Cerebellar nuclear complex (tissue), 1 donor: Measurements from ENCODE around the gene FGF12.
A peak's percentile ranks its signal among the peaks of the same experiment; 100 is the strongest.

Experiments used
- DNase-seq, 2 experiments: peaks; one replicate each; lab custom pipeline; 2025; lab: John Stamatoyannopoulos, UW

Gene FGF12

GRCh38 chr3:192339214-192339613 lies 388.1 kb downstream of the FGF12 start:
- DNase-seq: peak in 1 of 2 experiments; percentile 8

GRCh38 chr3:192336286-192336685 lies 391.1 kb downstream of the FGF12 start:
- DNase-seq: no peak

GRCh38 chr3:192332386-192333291 lies 394.7 kb downstream of the FGF12 start:
- no peak for DNase-seq

GRCh38 chr3:192331749-192332385 lies 395.5 kb downstream of the FGF12 start:
- DNase-seq: no peak

GRCh38 chr3:192326656-192327055 lies 400.7 kb downstream of the FGF12 start:
- no peak for DNase-seq

GRCh38 chr3:192317564-192317963 lies 409.8 kb downstream of the FGF12 start:
- no peak for DNase-seq

- no peak for DNase-seq
Observed at GRCh38 chr3:192313605-192314004, 413.7 kb downstream of the FGF12 start.

GRCh38 chr3:192307631-192308030 lies 419.7 kb downstream of the FGF12 start:
- no peak for DNase-seq

- no peak for DNase-seq
Observed at GRCh38 chr3:192303235-192303634, 424.1 kb downstream of the FGF12 start.

GRCh38 chr3:192302721-192303120 lies 424.6 kb downstream of the FGF12 start:
- DNase-seq: no peak

- DNase-seq: no peak
Observed at GRCh38 chr3:192299921-192300320, 427.4 kb downstream of the FGF12 start.

- DNase-seq: no peak
Observed at GRCh38 chr3:192296845-192297244, 430.5 kb downstream of the FGF12 start.

DNA sequence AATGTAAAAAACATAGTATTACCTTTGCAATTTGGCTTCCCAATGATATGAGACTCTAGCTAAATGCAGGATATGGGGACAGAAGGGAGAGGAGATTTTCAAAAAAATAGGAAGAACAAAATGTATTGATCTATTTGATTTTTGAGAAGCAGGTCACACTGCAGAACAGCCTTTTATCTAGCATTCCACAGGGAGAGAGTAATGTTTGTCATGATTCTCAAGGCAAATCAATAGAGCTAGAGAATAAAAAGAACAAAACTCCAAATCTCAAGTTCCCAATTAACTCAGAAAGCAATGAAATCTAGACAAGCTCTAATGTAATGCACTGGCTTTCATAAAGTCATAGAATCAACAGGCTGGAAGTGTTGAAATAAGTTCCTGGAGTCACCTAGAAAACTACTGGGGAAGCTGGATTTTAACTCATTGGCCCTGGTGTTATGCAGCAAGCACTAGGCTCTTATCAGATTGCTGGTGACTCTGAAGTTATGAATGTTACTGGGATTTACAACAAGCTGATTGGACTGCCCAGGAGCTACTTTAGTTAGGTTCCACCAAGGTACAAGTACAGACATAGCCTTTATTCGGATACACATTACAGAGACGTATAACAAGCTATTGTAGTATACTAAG lies 442.8 kb downstream of the FGF12 start:
- no peak for DNase-seq

DNA sequence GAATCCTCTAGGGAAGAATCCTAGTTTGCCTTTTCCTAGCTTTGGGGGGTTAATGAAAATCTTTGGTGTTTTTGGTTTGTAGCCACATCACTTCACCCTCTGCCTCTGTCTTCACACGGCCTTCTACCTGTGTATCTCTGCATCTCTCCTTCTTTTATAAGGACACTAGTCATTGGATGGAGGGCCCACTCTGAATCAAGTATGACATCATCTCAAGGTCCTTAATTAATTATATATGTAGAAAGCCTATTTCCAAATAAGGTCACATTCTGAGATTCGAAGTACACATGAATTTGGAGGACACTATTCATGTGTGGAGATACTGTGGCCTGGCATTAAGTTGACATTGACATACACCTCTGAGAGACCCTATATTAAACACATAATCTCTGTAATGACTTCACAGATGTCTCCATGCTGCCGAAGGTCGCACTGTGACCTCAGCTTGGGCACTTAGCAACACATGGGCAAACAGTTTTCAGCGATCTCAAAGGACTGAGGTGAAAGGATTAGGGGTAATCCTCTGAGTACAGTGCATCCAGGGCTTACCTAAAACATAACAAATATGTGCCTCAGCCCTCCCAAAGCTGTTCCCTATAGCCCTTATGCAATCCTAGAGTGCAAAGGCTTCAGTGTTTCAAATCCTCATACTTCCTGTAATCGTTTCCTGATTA lies 446.0 kb downstream of the FGF12 start:
- no peak for DNase-seq

DNA sequence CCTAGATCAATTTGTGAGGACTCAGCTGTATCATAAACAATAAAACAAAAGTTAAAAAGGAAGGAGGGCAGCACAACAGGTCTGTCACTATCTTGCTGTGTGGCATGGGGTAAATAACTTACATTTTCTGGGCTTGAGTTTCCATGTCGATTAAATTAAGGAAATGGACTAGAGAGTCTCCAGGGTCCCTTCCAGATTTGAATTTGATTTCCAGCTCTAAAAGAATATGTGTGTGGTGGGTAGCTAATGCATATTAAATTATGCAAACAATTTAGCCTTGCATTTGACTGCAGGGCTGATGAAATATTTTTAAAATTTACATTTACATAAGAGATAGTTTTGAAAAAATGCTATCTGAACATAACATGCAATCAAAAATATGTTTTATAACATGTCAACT lies 447.7 kb downstream of the FGF12 start:
- no peak for DNase-seq

DNA sequence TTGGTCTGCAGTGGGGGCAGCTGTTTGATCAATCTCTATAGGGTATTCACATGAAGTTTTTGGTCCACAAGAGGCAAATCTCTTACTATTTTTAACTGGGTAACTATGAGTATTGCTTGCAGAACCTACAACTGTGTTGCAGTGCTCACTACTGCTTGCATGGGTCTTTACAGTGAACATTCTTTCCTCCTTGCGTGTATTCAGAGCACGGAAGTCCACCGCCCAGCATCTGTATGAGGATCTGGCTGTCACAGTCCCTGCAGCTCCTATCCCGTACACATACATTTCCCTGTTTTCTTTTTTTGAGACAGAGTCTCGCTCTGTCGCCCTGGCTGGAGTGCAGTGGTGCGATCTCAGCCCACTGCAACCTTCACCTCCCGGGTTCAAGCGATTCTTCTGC lies 449.9 kb downstream of the FGF12 start:
- DNase-seq: no peak

GRCh38 chr3:192275741-192276355 lies 451.5 kb downstream of the FGF12 start:
- DNase-seq: no peak

DNA sequence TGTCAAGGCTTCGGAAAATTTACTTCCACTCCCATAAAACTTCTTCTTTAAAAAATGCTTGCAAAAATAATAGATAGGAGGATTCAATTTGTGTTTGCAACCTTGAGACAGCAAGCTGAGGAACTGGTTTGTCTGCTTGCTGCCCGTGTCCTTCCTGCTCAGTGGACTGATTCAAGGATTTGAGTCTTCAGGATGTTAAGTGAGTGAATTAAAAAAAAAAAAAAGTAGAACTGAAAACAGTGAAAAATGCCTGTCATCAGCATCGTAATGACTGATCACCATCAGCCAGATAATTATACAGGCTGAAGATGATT lies 453.7 kb downstream of the FGF12 start:
- DNase-seq: no peak

DNA sequence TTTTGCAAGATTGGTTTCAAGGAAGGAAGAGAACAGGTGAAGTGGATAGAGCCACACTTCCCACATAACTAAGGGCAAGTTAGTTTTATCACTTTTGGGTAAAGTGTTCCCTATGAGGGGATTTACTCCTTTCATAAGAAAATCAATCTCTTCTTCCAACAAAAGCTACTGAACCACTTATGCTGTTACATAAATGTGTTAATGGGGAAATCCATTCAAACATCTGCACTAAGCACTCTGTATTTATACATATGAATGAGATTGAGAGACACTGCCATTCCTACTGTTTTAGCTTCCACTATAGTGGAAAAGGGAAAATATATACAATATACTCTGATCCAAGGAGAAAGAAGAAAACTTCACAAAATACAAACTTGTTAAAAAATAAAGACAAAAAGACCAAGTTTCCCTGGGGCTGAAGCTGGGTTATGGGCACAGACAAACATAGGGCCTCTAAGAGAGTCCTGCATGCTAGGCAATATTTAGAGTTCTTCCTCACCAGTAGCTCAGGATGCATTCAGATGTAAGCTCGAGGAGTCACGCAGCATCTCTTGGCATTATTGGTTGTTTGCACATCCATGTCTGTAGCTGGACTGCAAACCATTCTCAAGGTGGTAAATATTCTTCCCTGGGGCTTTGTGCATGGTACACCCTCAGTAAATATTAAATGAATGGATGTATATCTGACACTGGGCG lies 454.2 kb downstream of the FGF12 start:
- DNase-seq: no peak

DNA sequence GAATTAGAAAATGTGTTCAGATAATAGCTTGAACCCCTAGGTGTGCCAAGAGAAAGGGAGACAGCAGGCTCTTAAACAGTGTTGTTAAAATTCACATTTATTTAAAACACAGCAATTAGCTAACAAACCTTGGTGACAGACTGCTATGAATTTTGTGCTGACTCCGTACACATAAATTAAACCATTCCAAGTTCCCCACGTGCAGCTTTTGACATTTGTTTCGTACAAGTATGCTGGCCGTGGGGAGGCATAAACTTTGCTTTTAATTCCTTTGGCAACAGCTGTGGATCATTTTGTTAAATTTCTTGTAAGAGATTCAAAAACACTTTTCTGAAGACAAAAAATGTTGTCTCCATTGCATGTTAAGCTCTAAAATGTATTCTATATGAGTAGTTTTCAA lies 465.3 kb downstream of the FGF12 start:
- DNase-seq: no peak

- no peak for DNase-seq
Observed at GRCh38 chr3:192261135-192261534, 466.2 kb downstream of the FGF12 start.
